ENCODE results near the gene LZTS2.

The LZTS2 gene

GRCh38 chr10:100980711-100981110 is 18.9 kb upstream of the LZTS2 start:
- Histone ChIP-seq H3K9ac (ENCODE audit: low read length) (no peak overlapping the region), H3K56ac (ENCODE audit: low read length) (no peak overlapping the region), H2BK15ac (replicated peaks; ENCODE audit: low read depth) (no peak overlapping the region), H3K18ac (ENCODE audit: low read length) (no peak overlapping the region), H3K23ac (ENCODE audit: low read length) (no peak overlapping the region), H4K8ac (ENCODE audit: low read depth, low read length) (no peak overlapping the region), H2BK5ac (ENCODE audit: low read length) (no peak overlapping the region), H3K27me3 (ENCODE audit: insufficient read depth, low read length, poor library complexity) (no peaks in the 10 kb centered on the region), H3K4ac (ENCODE audit: low read depth, low read length) (no peak overlapping the region), H3K36me3 (ENCODE audit: control insufficient read depth, insufficient read depth, low read length) (no peaks in the 10 kb centered on the region), H2AK5ac (ENCODE audit: low read length) (no peak overlapping the region), H3K4me2 (ENCODE audit: low read length) (no peak overlapping the region), H3K27ac (ENCODE audit: low read depth, low read length) (no peak overlapping the region), H2BK120ac (ENCODE audit: low read depth, low read length) (no peak overlapping the region), H3K4me1 (ENCODE audit: control insufficient read depth, low read depth, low read length) (no peaks in the 10 kb centered on the region), H3K79me2 (ENCODE audit: control insufficient read depth, insufficient read depth, low read length) (no peaks in the 10 kb centered on the region), H3K79me1 (ENCODE audit: low read length) (no peaks in the 10 kb centered on the region), H4K5ac (ENCODE audit: low read length) (no peak overlapping the region), H3K4me3 (ENCODE audit: low read length) (no peak overlapping the region)
- no peak for DNase-seq
- WGBS (ENCODE audit: extremely low coverage, insufficient coverage, low lambda C conversion rate): no CpG with 5 or more reads among the region's 7 CpGs

GRCh38 chr10:100981178-100981772 is 18.3 kb upstream of the LZTS2 start:
- no peaks in the 10 kb centered on the region for H3K36me3 ChIP-seq (ENCODE audit: control insufficient read depth, insufficient read depth, low read length)
- H4K8ac ChIP-seq (ENCODE audit: low read depth, low read length): no peak overlapping the region

GRCh38 chr10:100982916-100983830 is 16.4 kb upstream of the LZTS2 start:
- Histone ChIP-seq H2AK5ac (ENCODE audit: low read length) (no peak overlapping the region), H2BK15ac (replicated peaks; ENCODE audit: low read depth) (no peak overlapping the region), H3K9ac (ENCODE audit: low read length) (no peak overlapping the region), H3K36me3 (ENCODE audit: control insufficient read depth, insufficient read depth, low read length) (no peaks in the 10 kb centered on the region), H3K27ac (ENCODE audit: low read depth, low read length) (no peak overlapping the region), H3K23ac (ENCODE audit: low read length) (no peak overlapping the region), H3K27me3 (ENCODE audit: insufficient read depth, low read length, poor library complexity) (no peaks in the 10 kb centered on the region), H2BK120ac (ENCODE audit: low read depth, low read length) (no peak overlapping the region), H3K79me2 (ENCODE audit: control insufficient read depth, insufficient read depth, low read length) (peaks cover 14% of the 10 kb centered on the region), H2BK5ac (ENCODE audit: low read length) (no peak overlapping the region), H3K4ac (ENCODE audit: low read depth, low read length) (no peak overlapping the region), H4K8ac (ENCODE audit: low read depth, low read length) (no peak overlapping the region), H3K4me3 (ENCODE audit: low read length) (no peak overlapping the region), H3K79me1 (ENCODE audit: low read length) (peaks cover 15% of the 10 kb centered on the region), H3K4me2 (ENCODE audit: low read length) (no peak overlapping the region), H3K4me1 (ENCODE audit: control insufficient read depth, low read depth, low read length) (peaks cover 4% of the 10 kb centered on the region), H3K18ac (ENCODE audit: low read length) (no peak overlapping the region), H4K5ac (ENCODE audit: low read length) (no peak overlapping the region), H3K56ac (ENCODE audit: low read length) (no peak overlapping the region)
- WGBS (ENCODE audit: extremely low coverage, insufficient coverage, low lambda C conversion rate): no CpG with 5 or more reads among the region's 24 CpGs
- DNase-seq: no peak

More at GRCh38 chr10:100981178-100981772, 18.3 kb upstream of the LZTS2 start:
- H3K56ac ChIP-seq (ENCODE audit: low read length): no peak overlapping the region
- H2BK15ac ChIP-seq (replicated peaks; ENCODE audit: low read depth): no peak overlapping the region
- no peak overlapping the region for H3K4me3 ChIP-seq (ENCODE audit: low read length)
- H3K23ac ChIP-seq (ENCODE audit: low read length): no peak overlapping the region
- no peak overlapping the region for H3K9ac ChIP-seq (ENCODE audit: low read length)
- no peak for DNase-seq
- no peak overlapping the region for H3K4ac ChIP-seq (ENCODE audit: low read depth, low read length)
- H4K5ac ChIP-seq (ENCODE audit: low read length): no peak overlapping the region
- no peaks in the 10 kb centered on the region for H3K27me3 ChIP-seq (ENCODE audit: insufficient read depth, low read length, poor library complexity)
- no peak overlapping the region for H2BK5ac ChIP-seq (ENCODE audit: low read length)
- no peak overlapping the region for H3K27ac ChIP-seq (ENCODE audit: low read depth, low read length)
- peaks cover 1% of the 10 kb centered on the region for H3K79me2 ChIP-seq (ENCODE audit: control insufficient read depth, insufficient read depth, low read length)
- no peak overlapping the region for H2AK5ac ChIP-seq (ENCODE audit: low read length)
- no peak overlapping the region for H2BK120ac ChIP-seq (ENCODE audit: low read depth, low read length)
- H3K18ac ChIP-seq (ENCODE audit: low read length): no peak overlapping the region
- H3K79me1 ChIP-seq (ENCODE audit: low read length): peaks cover 4% of the 10 kb centered on the region
- no CpG with 5 or more reads among the region's 5 CpGs for WGBS (ENCODE audit: extremely low coverage, insufficient coverage, low lambda C conversion rate)
- H3K4me1 ChIP-seq (ENCODE audit: control insufficient read depth, low read depth, low read length): no peaks in the 10 kb centered on the region
- no peak overlapping the region for H3K4me2 ChIP-seq (ENCODE audit: low read length)

- H3K27me3 ChIP-seq (ENCODE audit: insufficient read depth, low read length, poor library complexity): no peaks in the 10 kb centered on the region
- H3K18ac ChIP-seq (ENCODE audit: low read length): no peak overlapping the region
- H2BK5ac ChIP-seq (ENCODE audit: low read length): no peak overlapping the region
- DNase-seq: no peak
- H3K23ac ChIP-seq (ENCODE audit: low read length): no peak overlapping the region
- H2BK15ac ChIP-seq (replicated peaks; ENCODE audit: low read depth): no peak overlapping the region
- H4K5ac ChIP-seq (ENCODE audit: low read length): no peak overlapping the region
- H3K4me2 ChIP-seq (ENCODE audit: low read length): no peak overlapping the region
- peaks cover 6% of the 10 kb centered on the region for H3K4me1 ChIP-seq (ENCODE audit: control insufficient read depth, low read depth, low read length)
- H2BK120ac ChIP-seq (ENCODE audit: low read depth, low read length): no peak overlapping the region
- no peak overlapping the region for H3K4me3 ChIP-seq (ENCODE audit: low read length)
- WGBS (ENCODE audit: extremely low coverage, insufficient coverage, low lambda C conversion rate): no CpG with 5 or more reads among the region's 13 CpGs
- H3K4ac ChIP-seq (ENCODE audit: low read depth, low read length): no peak overlapping the region
- H3K36me3 ChIP-seq (ENCODE audit: control insufficient read depth, insufficient read depth, low read length): no peaks in the 10 kb centered on the region
- peaks cover 22% of the 10 kb centered on the region for H3K79me1 ChIP-seq (ENCODE audit: low read length)
- no peak overlapping the region for H3K27ac ChIP-seq (ENCODE audit: low read depth, low read length)
- H3K79me2 ChIP-seq (ENCODE audit: control insufficient read depth, insufficient read depth, low read length): peaks cover 23% of the 10 kb centered on the region
- H2AK5ac ChIP-seq (ENCODE audit: low read length): no peak overlapping the region
- H3K9ac ChIP-seq (ENCODE audit: low read length): no peak overlapping the region
- H4K8ac ChIP-seq (ENCODE audit: low read depth, low read length): no peak overlapping the region
- no peak overlapping the region for H3K56ac ChIP-seq (ENCODE audit: low read length)
These were observed 15.5 kb upstream of the LZTS2 start for GRCh38 chr10:100983868-100984671.

- no peak overlapping the region for H3K9ac ChIP-seq (ENCODE audit: low read length)
- no peak overlapping the region for H3K4me2 ChIP-seq (ENCODE audit: low read length)
- no peak overlapping the region for H3K56ac ChIP-seq (ENCODE audit: low read length)
- H4K5ac ChIP-seq (ENCODE audit: low read length): no peak overlapping the region
- no CpG with 5 or more reads among the region's 2 CpGs for WGBS (ENCODE audit: extremely low coverage, insufficient coverage, low lambda C conversion rate)
- peaks cover 30% of the 10 kb centered on the region for H3K79me2 ChIP-seq (ENCODE audit: control insufficient read depth, insufficient read depth, low read length)
- H3K4me1 ChIP-seq (ENCODE audit: control insufficient read depth, low read depth, low read length): peaks cover 6% of the 10 kb centered on the region
- H2BK120ac ChIP-seq (ENCODE audit: low read depth, low read length): no peak overlapping the region
- H3K4ac ChIP-seq (ENCODE audit: low read depth, low read length): no peak overlapping the region
- H3K27me3 ChIP-seq (ENCODE audit: insufficient read depth, low read length, poor library complexity): no peaks in the 10 kb centered on the region
- no peak overlapping the region for H4K8ac ChIP-seq (ENCODE audit: low read depth, low read length)
- no peaks in the 10 kb centered on the region for H3K36me3 ChIP-seq (ENCODE audit: control insufficient read depth, insufficient read depth, low read length)
- no peak overlapping the region for H2AK5ac ChIP-seq (ENCODE audit: low read length)
- H2BK5ac ChIP-seq (ENCODE audit: low read length): no peak overlapping the region
- H3K4me3 ChIP-seq (ENCODE audit: low read length): no peak overlapping the region
- no peak overlapping the region for H2BK15ac ChIP-seq (replicated peaks; ENCODE audit: low read depth)
- no peak overlapping the region for H3K18ac ChIP-seq (ENCODE audit: low read length)
- DNase-seq: no peak
- peaks cover 24% of the 10 kb centered on the region for H3K79me1 ChIP-seq (ENCODE audit: low read length)
- no peak overlapping the region for H3K23ac ChIP-seq (ENCODE audit: low read length)
- H3K27ac ChIP-seq (ENCODE audit: low read depth, low read length): no peak overlapping the region
These were observed 14.9 kb upstream of the LZTS2 start for GRCh38 chr10:100984672-100985177.
